ENCODE measurements around the gene RAB7A.
"Not testable (repeated sequence)": the region's sequence is repeated elsewhere in the genome, so short reads cannot be mapped to it uniquely, and the experiment has no call there.

- TF ChIP-seq CTCF (IDR thresholded peaks at IDR 0.05); EZH2 (IDR thresholded peaks at IDR 0.05; ENCODE audit: borderline replicate concordance, insufficient read depth, low read depth, low read length, poor library complexity, severe bottlenecking): not testable (repeated sequence)
Measured at GRCh38 chr3:128773592-128773991, 47.6 kb downstream of the RAB7A start.

Measured in B cell (primary cell).